HEK293 (cell line): ENCODE data around the gene TRIM47.
A peak's percentile ranks its signal among the peaks of the same experiment; 100 is the strongest.

ENCODE experiments used
- GFI1B ChIP-seq: fragments of 450-650 bp; formaldehyde crosslinking; IDR thresholded peaks from 2 replicates; pipeline ENCODE4 v1.5.1; 2016; ENCODE audit warnings: missing biosample characterization, missing genetic modification characterization
- GLIS2 ChIP-seq: fragments of 450-650 bp; formaldehyde crosslinking; IDR thresholded peaks from 2 replicates; pipeline ENCODE4 v1.5.1; 2016; ENCODE audit warnings: missing biosample characterization, missing genetic modification characterization
- HOXA7 ChIP-seq: sonication (generic); formaldehyde crosslinking; IDR thresholded peaks from 2 replicates; pipeline ENCODE4 v1.8.1; 2022; ENCODE audit warnings: missing genetic modification reagents, borderline replicate concordance
- PATZ1 ChIP-seq: fragments of 450-650 bp; formaldehyde crosslinking; IDR thresholded peaks from 2 replicates; pipeline ENCODE4 v1.5.1; 2016; ENCODE audit warnings: missing biosample characterization, missing genetic modification characterization
- PRDM1 ChIP-seq: fragments of 450-650 bp; formaldehyde crosslinking; IDR thresholded peaks from 2 replicates; pipeline ENCODE4; 2016; ENCODE audit warnings: missing biosample characterization, missing genetic modification characterization
- PRDM10 ChIP-seq: fragments of 450-650 bp; formaldehyde crosslinking; IDR thresholded peaks from 2 replicates; pipeline ENCODE4 v1.5.1; 2016; ENCODE audit warnings: missing biosample characterization, missing genetic modification characterization
- PRDM2 ChIP-seq: fragments of 450-650 bp; formaldehyde crosslinking; IDR thresholded peaks from 2 replicates; pipeline ENCODE4 v1.5.1; 2016; ENCODE audit warnings: missing biosample characterization, missing genetic modification characterization, borderline replicate concordance
- SALL2 ChIP-seq: fragments of 450-650 bp; formaldehyde crosslinking; IDR thresholded peaks from 2 replicates; pipeline ENCODE4 v1.5.0; 2017; ENCODE audit warnings: missing biosample characterization, mild to moderate bottlenecking, missing genetic modification characterization, borderline replicate concordance
- SP3 ChIP-seq: fragments of 450-650 bp; formaldehyde crosslinking; IDR thresholded peaks from 2 replicates; pipeline ENCODE4 v1.5.1; 2016; ENCODE audit warnings: missing biosample characterization, missing genetic modification characterization
- TRIM28 ChIP-seq: IDR thresholded peaks from 2 replicates; pipeline ENCODE4 v1.6.1; 2011; ENCODE audit warnings: low read length, control low read depth, borderline replicate concordance
- ZBTB6 ChIP-seq: fragments of 450-650 bp; formaldehyde crosslinking; IDR thresholded peaks from 2 replicates; pipeline ENCODE4 v1.5.1; 2017; ENCODE audit warnings: missing biosample characterization, missing genetic modification characterization
- ZNF18 ChIP-seq: fragments of 450-650 bp; formaldehyde crosslinking; IDR thresholded peaks from 2 replicates; pipeline ENCODE4 v1.5.1; 2016; ENCODE audit warnings: missing biosample characterization, missing genetic modification characterization
- ZNF26 ChIP-seq: fragments of 450-650 bp; formaldehyde crosslinking; IDR thresholded peaks from 2 replicates; pipeline ENCODE4 v1.5.1; 2016; ENCODE audit warnings: missing biosample characterization, missing genetic modification characterization
- ZNF341 ChIP-seq: fragments of 450-650 bp; formaldehyde crosslinking; IDR thresholded peaks from 2 replicates; pipeline ENCODE4; 2016; ENCODE audit warnings: low read depth, missing biosample characterization, missing genetic modification characterization
- ZNF394 ChIP-seq: fragments of 450-650 bp; formaldehyde crosslinking; IDR thresholded peaks from 2 replicates; pipeline ENCODE4 v1.5.1; 2016; ENCODE audit warnings: missing biosample characterization, missing genetic modification characterization, mild to moderate bottlenecking, moderate library complexity, borderline replicate concordance
- ZNF398 ChIP-seq: fragments of 450-650 bp; formaldehyde crosslinking; IDR thresholded peaks from 2 replicates; pipeline ENCODE4 v1.5.1; 2017; ENCODE audit warnings: missing biosample characterization, missing genetic modification characterization
- ZNF561 ChIP-seq: fragments of 450-650 bp; IDR thresholded peaks from 2 replicates; pipeline ENCODE4 v1.5.1; 2018; ENCODE audit warnings: missing biosample characterization, missing genetic modification characterization, borderline replicate concordance
- ZNF626 ChIP-seq: fragments of 450-650 bp; sonication (Bioruptor Pico); formaldehyde crosslinking; IDR thresholded peaks from 2 replicates; pipeline ENCODE4 v1.5.1; 2018; ENCODE audit warnings: missing biosample characterization, missing genetic modification characterization, inconsistent platforms
- ZNF658 ChIP-seq: fragments of 450-650 bp; formaldehyde crosslinking; IDR thresholded peaks from 2 replicates; pipeline ENCODE4; 2016; ENCODE audit warnings: missing biosample characterization, missing genetic modification characterization
- ZNF830 ChIP-seq: fragments of 450-650 bp; IDR thresholded peaks from 2 replicates; pipeline ENCODE4 v1.5.0; 2018; ENCODE audit warnings: missing biosample characterization, missing genetic modification characterization, low read depth, mild to moderate bottlenecking, moderate library complexity

TRIM47 gene

GRCh38 chr17:75878174-75878998 lies at the start of gene TRIM47 (continued):
- TF ChIP-seq ZNF18 (tag by site-specific recombination) (no peak), GLIS2 (peak; percentile 73; the same call in 1 of the 2 replicates), ZNF626 (tag by site-specific recombination) (no peak), ZNF658 (tag by site-specific recombination) (no peak), ZNF26 (no peak), SALL2 (no peak), HOXA7 (CRISPR knock-in tag) (no peak), PRDM1 (tag by site-specific recombination) (no peak), GFI1B (tag by site-specific recombination) (no peak), ZNF394 (tag by site-specific recombination) (no peak), ZNF341 (tag by site-specific recombination) (peak; percentile 61; the same call in 1 of the 2 replicates), ZNF830 (tag by site-specific recombination) (no peak), PATZ1 (tag by site-specific recombination) (peak; percentile 31; the same call in 1 of the 2 replicates), SP3 (tag by site-specific recombination) (peak; percentile 56), ZNF398 (tag by site-specific recombination) (no peak), PRDM2 (no peak), TRIM28 (no peak), ZBTB6 (tag by site-specific recombination) (peak; percentile 49), PRDM10 (tag by site-specific recombination) (no peak), ZNF561 (tag by site-specific recombination) (peak; percentile 41; the same call in 1 of the 2 replicates)
